Upper lobe of right lung (tissue), 1 donor: ENCODE measurements around the gene TULP3. TPM values are rescaled to one million over a fixed set of nuclear protein-coding genes. Genes with fewer than 3 reads are reported as not detected.

Experiments
- ATAC-seq: fragments of 200-7000 bp; cut with Tn5 transposase; one replicate; pipeline ENCODE4 v1.9.1; 2020; ENCODE audit warnings: mild to moderate bottlenecking, moderate library complexity
- DNase-seq: peaks from one replicate; pipeline ENCODE4 v3.0.0-alpha.2; 2020
- H3K27ac ChIP-seq: fragments of 200-600 bp; one replicate; pipeline ENCODE4 v1.8.0; 2022
- H3K27me3 ChIP-seq: fragments of 200-600 bp; one replicate; pipeline ENCODE4 v1.8.0; 2022; ENCODE audit warnings: mild to moderate bottlenecking
- H3K36me3 ChIP-seq: fragments of 200-600 bp; one replicate; pipeline ENCODE4 v1.8.0; 2022
- H3K4me1 ChIP-seq: fragments of 200-600 bp; one replicate; pipeline ENCODE4 v1.8.0; 2022
- H3K4me3 ChIP-seq: fragments of 200-600 bp; one replicate; pipeline ENCODE4 v1.8.0; 2022; ENCODE audit warnings: mild to moderate bottlenecking
- H3K9me3 ChIP-seq: fragments of 200-600 bp; one replicate; pipeline ENCODE4 v1.8.0; 2022
- CTCF ChIP-seq: fragments of 200-600 bp; IDR thresholded peaks from one replicate; pipeline ENCODE4 v1.8.0; 2022; ENCODE audit warnings: antibody characterized with exemption
- intact Hi-C: fragments of 100-400 bp; cut with DNase I; formaldehyde crosslinking; loops from one replicate; pipeline ENCODE4 v1.11.0; 2022
- total RNA-seq: library from RNA; stranded (reverse); fragmentation: NEBNext Ultra II Directional; extraction: Animal tissue kit (Norgen Biotek cat#: 25700); gene quantifications from one replicate; pipeline ENCODE4 v1.2.1, GENCODE V29; 2021
- donor health status: DM: no; HTN: yes; CAD: no; lungs with severe emphysema.

TULP3 gene
- total RNA-seq, 1 donor from 2014 or later: 16.3 TPM

GRCh38 chr12:2892246-2892645 lies 1.6 kb downstream of the TULP3 start:
- no peak overlapping the region for H3K27ac ChIP-seq
- no peak overlapping the region for H3K4me3 ChIP-seq

GRCh38 chr12:2893007-2893406 lies 2.3 kb downstream of the TULP3 start:
- Histone ChIP-seq H3K27ac (no peak overlapping the region), H3K4me3 (no peak overlapping the region), H3K27me3 (no peaks in the 10 kb centered on the region), H3K4me1 (peaks cover 21% of the 10 kb centered on the region), H3K9me3 (no peaks in the 10 kb centered on the region), H3K36me3 (no peaks in the 10 kb centered on the region)
- ATAC-seq (no peak), DNase-seq (no peak)
- no peak for TF ChIP-seq CTCF
- intact Hi-C loops: no loop called here

More at GRCh38 chr12:2892246-2892645, 1.6 kb downstream of the TULP3 start:
- H3K9me3 ChIP-seq: no peaks in the 10 kb centered on the region
- DNase-seq (no peak), ATAC-seq (no peak)
- intact Hi-C loops: no loop called here
- peaks cover 21% of the 10 kb centered on the region for H3K4me1 ChIP-seq
- H3K27me3 ChIP-seq: no peaks in the 10 kb centered on the region
- H3K36me3 ChIP-seq: no peaks in the 10 kb centered on the region
- no peak for TF ChIP-seq CTCF

GRCh38 chr12:2895051-2895451 lies 4.4 kb downstream of the TULP3 start:
- Histone ChIP-seq H3K27me3 (no peaks in the 10 kb centered on the region), H3K4me3 (no peak overlapping the region), H3K9me3 (no peaks in the 10 kb centered on the region), H3K4me1 (peaks cover 19% of the 10 kb centered on the region), H3K36me3 (no peaks in the 10 kb centered on the region), H3K27ac (no peak overlapping the region)
- intact Hi-C loops: no loop called here
- no peak for TF ChIP-seq CTCF
- DNase-seq (no peak), ATAC-seq (no peak)

- intact Hi-C loops: no loop called here
- Histone ChIP-seq H3K36me3 (no peaks in the 10 kb centered on the region), H3K27ac (no peak overlapping the region), H3K4me1 (peaks cover 17% of the 10 kb centered on the region), H3K9me3 (no peaks in the 10 kb centered on the region), H3K4me3 (no peak overlapping the region), H3K27me3 (no peaks in the 10 kb centered on the region)
- TF ChIP-seq CTCF: no peak
- no peak for DNase-seq
- ATAC-seq: no peak
Observed at GRCh38 chr12:2895511-2895910, 4.8 kb downstream of the TULP3 start.

- DNase-seq (no peak), ATAC-seq (no peak)
- H3K4me1 ChIP-seq: peaks cover 11% of the 10 kb centered on the region
- no peak for TF ChIP-seq CTCF
- H3K36me3 ChIP-seq: no peaks in the 10 kb centered on the region
- H3K27me3 ChIP-seq: no peaks in the 10 kb centered on the region
- no peak overlapping the region for H3K4me3 ChIP-seq
- H3K9me3 ChIP-seq: no peaks in the 10 kb centered on the region
- H3K27ac ChIP-seq: no peak overlapping the region
- intact Hi-C loops: no loop called here
Observed at GRCh38 chr12:2897418-2897817, 6.7 kb downstream of the TULP3 start.

- Histone ChIP-seq H3K27ac (no peak overlapping the region), H3K36me3 (no peaks in the 10 kb centered on the region), H3K9me3 (no peaks in the 10 kb centered on the region), H3K4me1 (peaks cover 8% of the 10 kb centered on the region), H3K27me3 (no peaks in the 10 kb centered on the region), H3K4me3 (no peak overlapping the region)
- ATAC-seq (no peak), DNase-seq (no peak)
- intact Hi-C loops: no loop called here
- no peak for TF ChIP-seq CTCF
Observed at GRCh38 chr12:2900642-2901041, 10.0 kb downstream of the TULP3 start.
